Measurements from ENCODE around the gene SHC3. TPM values are rescaled to one million over a fixed set of nuclear protein-coding genes. Genes with fewer than 3 reads are reported as not detected.

SHC3 gene
- total and polyA plus RNA-seq, 12 donors = 0.15 to 0.71 (median 0.33) TPM

GRCh38 chr9:89011683-89012082, 166.9 kb downstream of the SHC3 start:
- Histone ChIP-seq H3K36me3 (no peaks in the 10 kb centered on the region), H3K27ac (no peak overlapping the region), H3K4me3 (no peak overlapping the region), H3K27me3 (no peaks in the 10 kb centered on the region), H3K9me3 (peaks cover 0 to 2% (median 0%) of the 10 kb centered on the region in 11 donors), H3K4me1 (peaks cover 0 to 5% (median 0%) of the 10 kb centered on the region in 9 donors)
- DNase-seq = no peak
- no peak for ATAC-seq
- no peak for TF ChIP-seq CTCF (IDR thresholded peaks at IDR 0.05)
- WGBS, 2 donors = 93 to 98% methylated on average over 2 of the region's 2 CpGs
- intact Hi-C loops (cut with DNase I) = no loop called here

GRCh38 chr9:89010526-89011111, 168.0 kb downstream of the SHC3 start:
- intact Hi-C loops (cut with DNase I) = no loop called here
- Histone ChIP-seq H3K4me1 (peaks cover 0 to 12% (median 0%) of the 10 kb centered on the region in 9 donors), H3K27ac (no peak overlapping the region), H3K9me3 (no peaks in the 10 kb centered on the region), H3K4me3 (no peak overlapping the region), H3K36me3 (no peaks in the 10 kb centered on the region), H3K27me3 (no peaks in the 10 kb centered on the region)
- DNase-seq (no peak), ATAC-seq (peak in 1 of 8 donors; percentile 25)
- 78 to 83% methylated on average over 6 of the region's 6 CpGs for WGBS, 2 donors
- TF ChIP-seq CTCF (IDR thresholded peaks at IDR 0.05) = no peak

GRCh38 chr9:89010056-89010455, 168.6 kb downstream of the SHC3 start:
- H3K36me3 ChIP-seq = peaks cover 0 to 5% (median 0%) of the 10 kb centered on the region in 9 donors
- DNase-seq (no peak), ATAC-seq (no peak)
- no peak overlapping the region for H3K4me3 ChIP-seq
- no peaks in the 10 kb centered on the region for H3K9me3 ChIP-seq
- 84 to 85% methylated on average over 10 of the region's 10 CpGs for WGBS, 2 donors
- no peaks in the 10 kb centered on the region for H3K27me3 ChIP-seq
- no peak for TF ChIP-seq CTCF (IDR thresholded peaks at IDR 0.05)
- H3K27ac ChIP-seq = no peak overlapping the region
- intact Hi-C loops (cut with DNase I) = no loop called here
- peaks cover 0 to 13% (median 0%) of the 10 kb centered on the region in 9 donors for H3K4me1 ChIP-seq

GRCh38 chr9:89009546-89009840, 169.1 kb downstream of the SHC3 start:
- Histone ChIP-seq H3K36me3 (peaks cover 0 to 10% (median 0%) of the 10 kb centered on the region in 9 donors), H3K4me1 (peaks cover 0 to 13% (median 0%) of the 10 kb centered on the region in 9 donors), H3K4me3 (no peak overlapping the region), H3K27ac (no peak overlapping the region), H3K27me3 (no peaks in the 10 kb centered on the region), H3K9me3 (no peaks in the 10 kb centered on the region)
- ATAC-seq (no peak), DNase-seq (no peak)
- intact Hi-C loops (cut with DNase I) = loop anchor here in 2 of 10 donors (10.0 kb wide), 2 partner anchors 275 to 285 kb away; no protein-coding TSS in a partner anchor
- 93 to 95% methylated on average over 9 of the region's 9 CpGs for WGBS, 2 donors
- TF ChIP-seq CTCF (IDR thresholded peaks at IDR 0.05) = no peak
